GM12878 (cell line): ENCODE measurements around the gene SLC6A12. TPM values are rescaled to one million over a fixed set of nuclear protein-coding genes. Genes with fewer than 3 reads are reported as not detected.

Source experiments
- ATAC-seq: fragments of 200-7000 bp; cut with Tn5 transposase; 3 replicates; pipeline ENCODE4 v1.9.1; 2020; ENCODE audit warnings: mild to moderate bottlenecking, moderate library complexity
- BruUV-seq: library from RNA; stranded (reverse); fragments of 400-500 nt; replicated peaks from 2 replicates; lab custom pipeline; 2021; lab: Mats Ljungman, UMichigan
- CTCF ChIA-PET: fragments of 300-600 bp; sonication (Branson Sonifier 250); formaldehyde crosslinking; extraction: SDS; loops from one replicate; lab custom pipeline; 2021; ENCODE audit warnings: inconsistent platforms; lab: Yijun Ruan, JAX
- POLR2A ChIA-PET: fragments of 350-600 bp; formaldehyde crosslinking; extraction: SDS; loops from one replicate; lab custom pipeline; 2021; ENCODE audit warnings: inconsistent platforms; lab: Charles Lee
- RAD21 ChIA-PET: fragments of 300-600 bp; sonication (Branson Sonifier 250); formaldehyde crosslinking; loops from one replicate; lab custom pipeline; 2023; ENCODE audit warnings: antibody characterized with exemption; ENCODE audit not compliant: unreplicated experiment; lab: Charles Lee
- SMC1A ChIA-PET: fragments of 300-600 bp; sonication (Branson Sonifier 250); formaldehyde crosslinking; loops from one replicate; lab custom pipeline; 2023; ENCODE audit not compliant: unreplicated experiment, uncharacterized antibody; lab: Charles Lee
- DNase-seq: peaks from one replicate; pipeline ENCODE4 v3.0.0-alpha.2; 2011; ENCODE audit warnings: low read depth, low spot score
- FAIRE-seq: peaks from 3 replicates; lab custom pipeline; 2011; peaks lifted over from hg19 to GRCh38; lab: Jason Lieb, UNC
- H2AFZ ChIP-seq: 2 replicates; pipeline ENCODE4 v1.6.0; 2011; ENCODE audit warnings: low read depth, low read length, control low read depth; ENCODE audit not compliant: control insufficient read depth
- H3K27ac ChIP-seq: 2 replicates; pipeline ENCODE4 v1.5.1; 2011; ENCODE audit warnings: control low read depth; ENCODE audit not compliant: control insufficient read depth, insufficient read depth
- H3K27me3 ChIP-seq, 2 experiments: replicated peaks in 1 of 2; 2 replicates each; pipeline versions ENCODE4 v1.6.0 to v1.6.1; 2011; ENCODE audit warnings: low read length in 1 of 2; ENCODE audit not compliant: control insufficient read depth in 2 of 2, insufficient read depth in 2 of 2
- H3K36me3 ChIP-seq, 2 experiments: 2 replicates each; pipeline ENCODE4 v1.5.1; 2011; ENCODE audit warnings: low read length in 1 of 2; ENCODE audit not compliant: control insufficient read depth in 2 of 2, insufficient read depth in 2 of 2
- H3K4me1 ChIP-seq: 2 replicates; pipeline ENCODE4 v1.6.1; 2011; ENCODE audit warnings: mild to moderate bottlenecking, low read length, moderate library complexity, mixed read lengths; ENCODE audit not compliant: control insufficient read depth, insufficient read depth
- H3K4me2 ChIP-seq: 2 replicates; pipeline ENCODE4 v1.6.0; 2011; ENCODE audit warnings: control low read depth; ENCODE audit not compliant: control insufficient read depth, insufficient read depth
- H3K4me3 ChIP-seq: fragments of 200-600 bp; sonication (generic); 2 replicates; pipeline ENCODE4 v1.5.1; 2016
- H3K79me2 ChIP-seq: 2 replicates; pipeline ENCODE4 v1.6.0; 2011; ENCODE audit warnings: low read length; ENCODE audit not compliant: control insufficient read depth, insufficient read depth
- H3K9ac ChIP-seq: 2 replicates; pipeline ENCODE4 v1.8.0; 2011; ENCODE audit warnings: low read length, control low read depth, mixed read lengths; ENCODE audit not compliant: control insufficient read depth, insufficient read depth
- H3K9me3 ChIP-seq: replicated peaks from 3 replicates; pipeline ENCODE4 v1.5.1; 2011; ENCODE audit warnings: mild to moderate bottlenecking, low read length; ENCODE audit not compliant: control insufficient read depth, insufficient read depth
- H4K20me1 ChIP-seq: 2 replicates; pipeline ENCODE4 v1.6.0; 2011; ENCODE audit not compliant: control insufficient read depth, insufficient read depth
- CEBPZ ChIP-seq: fragments of 150-350 bp; IDR thresholded peaks from 2 replicates; pipeline ENCODE4 v1.6.1; 2016; ENCODE audit warnings: low read depth, low read length
- CREM ChIP-seq: IDR thresholded peaks from 2 replicates; pipeline ENCODE4 v1.6.1; 2014; ENCODE audit warnings: antibody characterized with exemption, low read depth
- CUX1 ChIP-seq: IDR thresholded peaks from 2 replicates; pipeline ENCODE4 v1.6.1; 2012; ENCODE audit warnings: improper control_type of control experiment, low read depth, low read length; ENCODE audit not compliant: insufficient replicate concordance
- HDAC6 ChIP-seq: fragments of 200-600 bp; sonication (generic); IDR thresholded peaks from one replicate; pipeline ENCODE4 v1.8.0; 2017; ENCODE audit warnings: antibody characterized with exemption; ENCODE audit not compliant: unreplicated experiment
- SREBF2 ChIP-seq: IDR thresholded peaks from 2 replicates; pipeline ENCODE4 v1.6.1; 2012; ENCODE audit warnings: mild to moderate bottlenecking, low read length
- WGBS: methylation state at CpG from one replicate; pipeline ENCODE4 v1.1.6; 2016; ENCODE audit warnings: low lambda C conversion rate; ENCODE audit not compliant: insufficient replicate concordance, insufficient coverage; ENCODE audit errors: missing lambda C conversion rate; 5-methylcytosine and 5-hydroxymethylcytosine counted together
- in situ Hi-C: fragments of 300-500 bp; cut with MboI; formaldehyde crosslinking; loops from 9 replicates; pipeline ENCODE4 v1.14.3; 2018; ENCODE audit warnings: mixed read lengths
- intact Hi-C: fragments of 100-400 bp; cut with micrococcal nuclease; formaldehyde crosslinking; loops from one replicate; pipeline ENCODE4 v1.14.2; 2022; ENCODE audit not compliant: unreplicated experiment
- polyA plus RNA-seq, 11 experiments: library from polyadenylated mRNA; depleted of rRNA in 4 of 11; unstranded in 6 of 11; stranded (reverse) in 5 of 11; fragments of >200 nt; fragmentation: Nextera tagmentation in 4 of 11; fragmentation: Illumina TruSeq in 1 of 11; extraction: Ambion mirVana in 4 of 11; extraction: Trizol in 1 of 11; gene quantifications; 1 replicate in 1 of 11; 2 replicates in 10 of 11; pipeline versions ENCODE4 v1.2.1 to v1.2.3, GENCODE V29; 2011 to 2016; ENCODE audit warnings: inconsistent platforms in 2 of 11, missing spikeins in 2 of 11, low read depth in 1 of 11
- total RNA-seq, 4 experiments: library from RNA; depleted of rRNA in 3 of 4; stranded (reverse); fragments of >200 nt in 3 of 4; fragmentation: Illumina TruSeq in 1 of 4; extraction: Trizol in 1 of 4; gene quantifications; 2 replicates each; pipeline versions ENCODE4 v1.2.1 to v1.2.3, GENCODE V29; 2013 to 2021
- TF ChIP-seq, protein P1 (sequence below): fragments of 450-650 bp; IDR thresholded peaks from 2 replicates; pipeline ENCODE4 v1.6.1; 2016; ENCODE audit warnings: mild to moderate bottlenecking

Gene SLC6A12
- total and polyA plus RNA-seq, 10 of the 15 experiments (the other 5 are each of a cell fraction or from before 2014, with no cell fraction given), result 0.06 to 0.11 (median 0.07) TPM; not detected in 7

DNA sequence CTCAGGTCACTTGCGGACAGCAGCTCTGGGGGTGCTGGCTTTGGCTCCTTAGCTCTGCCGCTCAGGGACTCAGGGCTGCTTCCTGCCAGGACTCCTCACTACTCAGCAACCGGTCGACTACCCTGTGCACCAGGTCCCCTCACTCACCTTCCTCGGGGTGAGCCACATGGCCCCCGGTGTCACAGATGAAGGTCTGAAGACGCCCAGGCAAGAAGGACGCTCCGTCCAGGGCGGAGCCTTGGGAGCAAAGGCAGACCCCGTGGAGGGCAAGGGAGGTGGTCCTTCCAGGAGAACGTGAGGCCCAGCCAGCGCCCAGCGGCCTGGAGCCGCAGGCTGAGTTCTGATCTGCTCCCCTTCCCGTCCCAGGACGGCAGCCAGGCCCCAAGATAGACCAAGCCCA is 32.0 kb downstream of the SLC6A12 start:
- H3K36me3 ChIP-seq, result no peaks in the 10 kb centered on the region
- no peak overlapping the region for H3K27ac ChIP-seq
- FAIRE-seq (no peak), DNase-seq (no peak), ATAC-seq (no peak)
- CTCF ChIA-PET, result no interaction called here
- no peak overlapping the region for H3K4me3 ChIP-seq
- intact Hi-C loops (no loop called here), in situ Hi-C loops (no loop called here)
- RAD21 ChIA-PET, result no interaction called here
- H3K9ac ChIP-seq, result no peak overlapping the region
- whole genome bisulfite sequencing, result 78% methylated on average over 15 of the region's 17 CpGs
- no peaks in the 10 kb centered on the region for H4K20me1 ChIP-seq
- no peak overlapping the region for H2AFZ ChIP-seq
- SMC1A ChIA-PET, result no interaction called here
- H3K4me1 ChIP-seq, result peaks cover 5% of the 10 kb centered on the region
- H3K9me3 ChIP-seq, result no peaks in the 10 kb centered on the region
- no TSS peak for BruUV-seq
- TF ChIP-seq CEBPZ (no peak), HDAC6 (no peak)
- TF ChIP-seq, all 136 proteins: peak for 0
- no peaks in the 10 kb centered on the region for H3K79me2 ChIP-seq
- H3K4me2 ChIP-seq, result no peak overlapping the region
- POLR2A ChIA-PET, result no interaction called here
- H3K27me3 ChIP-seq, result no peaks in the 10 kb centered on the region; a peak in 1 of 4 replicates

DNA sequence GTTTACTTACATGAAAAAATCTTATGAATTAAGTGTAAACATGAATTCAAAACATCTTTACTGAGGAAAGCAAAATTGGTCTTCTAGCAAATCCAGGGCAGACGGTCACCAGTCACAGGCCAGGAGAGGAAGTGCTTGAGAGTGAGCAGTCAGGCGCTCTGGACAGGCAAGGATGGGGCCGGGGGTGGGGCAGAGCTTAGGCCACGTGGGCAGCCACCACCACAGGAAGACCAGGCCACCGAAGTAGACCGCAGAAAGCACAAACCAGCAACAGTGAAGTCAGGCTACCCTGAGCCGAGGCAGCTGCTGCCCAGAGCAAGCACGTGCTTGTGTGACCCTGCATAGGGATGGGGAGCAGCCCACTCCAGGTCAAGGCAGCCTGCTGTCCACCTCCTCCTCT is 33.5 kb downstream of the SLC6A12 start:
- H3K27ac ChIP-seq, result no peak overlapping the region
- ATAC-seq, result peak; percentile 92
- no TSS peak for BruUV-seq
- no peak overlapping the region for H3K9ac ChIP-seq
- ChIA-PET POLR2A (no interaction called here), CTCF (no interaction called here), SMC1A (no interaction called here), RAD21 (no interaction called here)
- peak; percentile 25 for DNase-seq
- in situ Hi-C loops, result no loop called here
- FAIRE-seq, result peak; percentile 62
- no peak overlapping the region for H3K4me2 ChIP-seq
- H3K4me1 ChIP-seq, result peaks cover 5% of the 10 kb centered on the region
- H3K4me3 ChIP-seq, result no peak overlapping the region
- no peaks in the 10 kb centered on the region for H3K36me3 ChIP-seq
- 4% methylated on average over 8 of the region's 8 CpGs for WGBS
- H4K20me1 ChIP-seq, result no peaks in the 10 kb centered on the region
- no peak overlapping the region for H2AFZ ChIP-seq
- intact Hi-C loops, result no loop called here
- H3K27me3 ChIP-seq, result no peaks in the 10 kb centered on the region; a peak in 1 of 4 replicates
- H3K9me3 ChIP-seq, result no peaks in the 10 kb centered on the region
- no peaks in the 10 kb centered on the region for H3K79me2 ChIP-seq
- TF ChIP-seq, protein P1, sequence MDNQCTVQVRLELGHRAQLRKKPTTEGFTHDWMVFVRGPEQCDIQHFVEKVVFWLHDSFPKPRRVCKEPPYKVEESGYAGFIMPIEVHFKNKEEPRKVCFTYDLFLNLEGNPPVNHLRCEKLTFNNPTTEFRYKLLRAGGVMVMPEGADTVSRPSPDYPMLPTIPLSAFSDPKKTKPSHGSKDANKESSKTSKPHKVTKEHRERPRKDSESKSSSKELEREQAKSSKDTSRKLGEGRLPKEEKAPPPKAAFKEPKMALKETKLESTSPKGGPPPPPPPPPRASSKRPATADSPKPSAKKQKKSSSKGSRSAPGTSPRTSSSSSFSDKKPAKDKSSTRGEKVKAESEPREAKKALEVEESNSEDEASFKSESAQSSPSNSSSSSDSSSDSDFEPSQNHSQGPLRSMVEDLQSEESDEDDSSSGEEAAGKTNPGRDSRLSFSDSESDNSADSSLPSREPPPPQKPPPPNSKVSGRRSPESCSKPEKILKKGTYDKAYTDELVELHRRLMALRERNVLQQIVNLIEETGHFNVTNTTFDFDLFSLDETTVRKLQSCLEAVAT, result peak; percentile 91
- TF ChIP-seq CREM, result no peak
- TF ChIP-seq SREBF2, result no peak
- TF ChIP-seq CUX1, result no peak
